BLaER1 (cell line): Measurements from ENCODE around the gene CCDC30.
"Not testable (repeated sequence)": the region's sequence is repeated elsewhere in the genome, so short reads cannot be mapped to it uniquely, and the experiment has no call there.

Experiments
- H3K27ac ChIP-seq: shearing (Covaris generic); formaldehyde crosslinking; 2 replicates; pipeline ENCODE4 v1.8.1; 2022
- H3K27me3 ChIP-seq: shearing (Covaris generic); formaldehyde crosslinking; 2 replicates; pipeline ENCODE4 v1.8.1; 2022
- H3K36me3 ChIP-seq: shearing (Covaris generic); formaldehyde crosslinking; 2 replicates; pipeline ENCODE4 v1.8.1; 2022
- H3K4me1 ChIP-seq: shearing (Covaris generic); formaldehyde crosslinking; 2 replicates; pipeline ENCODE4 v1.8.1; 2022
- H3K4me2 ChIP-seq: shearing (Covaris generic); formaldehyde crosslinking; 2 replicates; pipeline ENCODE4 v1.8.1; 2022
- H3K4me3 ChIP-seq: shearing (Covaris generic); formaldehyde crosslinking; 2 replicates; pipeline ENCODE4 v1.8.1; 2022
- H3K9ac ChIP-seq: shearing (Covaris generic); formaldehyde crosslinking; 2 replicates; pipeline ENCODE4 v1.8.1; 2022
- H3K9me3 ChIP-seq: shearing (Covaris generic); formaldehyde crosslinking; 2 replicates; pipeline ENCODE4 v1.8.1; 2022
- H4K20me1 ChIP-seq: shearing (Covaris generic); formaldehyde crosslinking; 2 replicates; pipeline ENCODE4 v1.8.1; 2022
- Cebpa-rat ChIP-seq: shearing (Covaris generic); IDR thresholded peaks from 2 replicates; pipeline ENCODE4 v1.8.1; 2022

CCDC30 gene

GRCh38 chr1:42469727-42470126, 6.6 kb downstream of the CCDC30 start:
- no peak overlapping the region for H3K4me2 ChIP-seq
- H3K36me3 ChIP-seq = no peaks in the 10 kb centered on the region
- TF ChIP-seq Cebpa-rat = no peak

DNA sequence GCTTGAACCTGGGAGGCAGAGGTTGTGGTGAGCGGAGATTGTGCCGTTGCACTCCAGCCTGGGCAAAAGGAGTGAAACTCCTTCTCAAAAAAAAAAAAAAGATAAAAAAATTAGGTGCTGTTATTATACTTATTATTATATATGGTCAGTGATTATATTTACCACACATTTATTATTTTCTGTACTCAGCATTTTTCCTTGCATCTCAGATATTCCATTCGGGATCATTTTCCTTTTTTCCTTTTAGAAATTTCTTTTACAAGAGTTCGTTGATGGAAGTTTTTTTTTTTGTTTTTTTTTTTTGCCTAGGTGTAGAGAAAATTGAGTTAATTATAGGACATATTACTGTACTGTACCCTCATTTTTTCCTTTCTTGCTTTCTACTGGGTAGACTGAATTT, 13.5 kb downstream of the CCDC30 start:
- Histone ChIP-seq H4K20me1 (no peaks in the 10 kb centered on the region), H3K36me3 (no peaks in the 10 kb centered on the region), H3K4me1 (no peaks in the 10 kb centered on the region), H3K9me3 (no peaks in the 10 kb centered on the region), H3K4me2 (no peak overlapping the region), H3K27me3 (no peaks in the 10 kb centered on the region), H3K4me3 (no peak overlapping the region), H3K27ac (no peak overlapping the region), H3K9ac (no peak overlapping the region)
- no peak for TF ChIP-seq Cebpa-rat

More at GRCh38 chr1:42469727-42470126, 6.6 kb downstream of the CCDC30 start:
- Histone ChIP-seq H3K9me3 (no peaks in the 10 kb centered on the region), H3K27me3 (no peaks in the 10 kb centered on the region), H3K27ac (no peak overlapping the region), H3K9ac (no peak overlapping the region), H3K4me1 (no peaks in the 10 kb centered on the region), H3K4me3 (no peak overlapping the region), H4K20me1 (no peaks in the 10 kb centered on the region)

- H3K4me1 ChIP-seq, H4K20me1 ChIP-seq, H3K27ac ChIP-seq, H3K9ac ChIP-seq, H3K4me3 ChIP-seq, H3K9me3 ChIP-seq, H3K27me3 ChIP-seq, H3K36me3 ChIP-seq, H3K4me2 ChIP-seq: not testable (repeated sequence)
These were observed 14.3 kb downstream of the CCDC30 start for GRCh38 chr1:42477354-42477753.

DNA sequence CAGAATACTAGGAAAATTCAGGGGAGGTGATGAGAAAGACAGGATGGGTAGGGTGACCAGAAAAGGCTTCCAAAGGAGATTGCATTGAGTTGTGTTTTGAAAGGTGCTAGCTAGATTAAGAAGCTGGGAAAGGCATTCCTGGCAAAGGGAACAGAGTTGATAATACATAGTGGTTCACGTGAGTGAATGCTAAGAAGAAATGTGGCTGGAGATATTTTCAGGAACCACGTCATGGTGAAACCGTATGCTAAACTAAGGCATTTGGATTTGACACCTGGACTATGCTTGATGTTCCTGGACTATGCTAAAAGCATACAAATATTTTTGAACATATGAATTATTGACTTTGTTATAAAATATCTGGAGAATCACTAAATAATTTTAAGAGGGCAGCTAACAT, 14.7 kb downstream of the CCDC30 start:
- no peak overlapping the region for H3K9ac ChIP-seq
- no peaks in the 10 kb centered on the region for H4K20me1 ChIP-seq
- no peaks in the 10 kb centered on the region for H3K27me3 ChIP-seq
- H3K36me3 ChIP-seq = no peaks in the 10 kb centered on the region
- H3K4me1 ChIP-seq = no peaks in the 10 kb centered on the region
- H3K27ac ChIP-seq = no peak overlapping the region
- no peak for TF ChIP-seq Cebpa-rat
- no peak overlapping the region for H3K4me2 ChIP-seq
- H3K4me3 ChIP-seq = no peak overlapping the region
- no peaks in the 10 kb centered on the region for H3K9me3 ChIP-seq

- TF ChIP-seq Cebpa-rat = no peak
- no peaks in the 10 kb centered on the region for H4K20me1 ChIP-seq
These were observed 16.5 kb downstream of the CCDC30 start for GRCh38 chr1:42479621-42480020.

DNA sequence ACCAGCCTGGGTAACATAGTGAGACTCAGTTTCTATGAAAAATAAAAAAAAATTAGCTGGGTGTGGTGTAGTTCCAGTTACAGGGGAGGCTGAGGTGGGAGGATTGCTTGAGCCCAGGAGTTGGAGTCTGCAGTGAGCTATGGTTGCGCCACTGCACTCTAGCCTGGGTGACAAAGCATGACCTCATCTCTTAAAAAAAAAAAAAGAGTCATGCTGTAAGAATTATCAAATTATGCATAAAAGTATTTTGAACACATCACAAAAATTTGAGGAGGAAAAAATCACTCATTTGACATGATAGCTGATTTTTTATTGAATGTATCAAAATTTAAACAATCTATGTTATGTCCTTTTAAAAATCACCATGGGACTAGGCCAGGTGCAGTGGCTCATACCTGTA, 17.8 kb downstream of the CCDC30 start:
- Histone ChIP-seq H3K27ac (no peak overlapping the region), H3K27me3 (no peaks in the 10 kb centered on the region), H3K36me3 (no peaks in the 10 kb centered on the region), H3K4me3 (no peak overlapping the region), H3K9me3 (no peaks in the 10 kb centered on the region), H3K9ac (no peak overlapping the region), H3K4me1 (no peaks in the 10 kb centered on the region), H3K4me2 (no peak overlapping the region), H4K20me1 (no peaks in the 10 kb centered on the region)
- TF ChIP-seq Cebpa-rat = no peak

More at GRCh38 chr1:42479621-42480020, 16.5 kb downstream of the CCDC30 start:
- Histone ChIP-seq H3K4me2 (no peak overlapping the region), H3K27me3 (no peaks in the 10 kb centered on the region), H3K4me3 (no peak overlapping the region), H3K9me3 (no peaks in the 10 kb centered on the region), H3K27ac (no peak overlapping the region), H3K36me3 (no peaks in the 10 kb centered on the region), H3K4me1 (no peaks in the 10 kb centered on the region), H3K9ac (no peak overlapping the region)

GRCh38 chr1:42482635-42483153, 19.6 kb downstream of the CCDC30 start:
- H3K9me3 ChIP-seq = no peaks in the 10 kb centered on the region
- no peaks in the 10 kb centered on the region for H3K36me3 ChIP-seq
- no peaks in the 10 kb centered on the region for H3K4me1 ChIP-seq
- H3K4me3 ChIP-seq = no peak overlapping the region
- H3K4me2 ChIP-seq = no peak overlapping the region
- no peak for TF ChIP-seq Cebpa-rat
- H3K9ac ChIP-seq = no peak overlapping the region
- H4K20me1 ChIP-seq = no peaks in the 10 kb centered on the region
- no peak overlapping the region for H3K27ac ChIP-seq
- H3K27me3 ChIP-seq = no peaks in the 10 kb centered on the region

DNA sequence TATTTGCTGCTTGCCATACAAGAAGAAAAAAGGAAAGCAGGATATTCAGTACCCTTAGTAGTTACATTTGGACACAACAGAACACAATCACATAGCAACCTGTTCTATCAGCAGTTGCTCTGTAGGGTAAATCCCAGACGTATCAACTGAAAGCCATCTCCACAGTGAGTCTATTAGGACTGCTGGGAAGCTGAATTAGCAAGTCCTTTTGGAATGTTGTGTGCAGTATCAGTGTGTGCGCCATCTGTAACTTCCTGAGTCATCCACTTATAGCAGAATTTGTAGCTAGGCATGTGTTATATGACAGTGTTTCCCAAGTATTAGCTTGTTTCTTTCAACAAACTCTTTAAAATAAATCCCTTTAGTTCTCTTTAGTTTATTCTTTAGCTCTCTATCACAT, 21.3 kb downstream of the CCDC30 start:
- Histone ChIP-seq H4K20me1 (no peaks in the 10 kb centered on the region), H3K27ac (no peak overlapping the region), H3K4me3 (no peak overlapping the region), H3K36me3 (no peaks in the 10 kb centered on the region), H3K27me3 (no peaks in the 10 kb centered on the region), H3K4me1 (no peaks in the 10 kb centered on the region), H3K4me2 (no peak overlapping the region), H3K9ac (no peak overlapping the region), H3K9me3 (no peaks in the 10 kb centered on the region)
- no peak for TF ChIP-seq Cebpa-rat

- H3K27me3 ChIP-seq = no peaks in the 10 kb centered on the region
- no peaks in the 10 kb centered on the region for H4K20me1 ChIP-seq
- TF ChIP-seq Cebpa-rat = no peak
- H3K36me3 ChIP-seq = no peaks in the 10 kb centered on the region
- no peak overlapping the region for H3K27ac ChIP-seq
- no peak overlapping the region for H3K9ac ChIP-seq
- H3K4me2 ChIP-seq = no peak overlapping the region
- peaks cover 8% of the 10 kb centered on the region; the same call in 1 of the 2 replicates for H3K9me3 ChIP-seq
- no peak overlapping the region for H3K4me3 ChIP-seq
- H3K4me1 ChIP-seq = no peaks in the 10 kb centered on the region
These were observed 27.2 kb downstream of the CCDC30 start for GRCh38 chr1:42490237-42490636.

GRCh38 chr1:42502031-42502430, 38.9 kb downstream of the CCDC30 start:
- not testable (repeated sequence) for H3K4me3 ChIP-seq, H3K9ac ChIP-seq, H4K20me1 ChIP-seq, H3K4me2 ChIP-seq, H3K27me3 ChIP-seq, H3K27ac ChIP-seq, H3K4me1 ChIP-seq
- peaks cover 24% of the 10 kb centered on the region for H3K36me3 ChIP-seq
- peaks cover 46% of the 10 kb centered on the region for H3K9me3 ChIP-seq

DNA sequence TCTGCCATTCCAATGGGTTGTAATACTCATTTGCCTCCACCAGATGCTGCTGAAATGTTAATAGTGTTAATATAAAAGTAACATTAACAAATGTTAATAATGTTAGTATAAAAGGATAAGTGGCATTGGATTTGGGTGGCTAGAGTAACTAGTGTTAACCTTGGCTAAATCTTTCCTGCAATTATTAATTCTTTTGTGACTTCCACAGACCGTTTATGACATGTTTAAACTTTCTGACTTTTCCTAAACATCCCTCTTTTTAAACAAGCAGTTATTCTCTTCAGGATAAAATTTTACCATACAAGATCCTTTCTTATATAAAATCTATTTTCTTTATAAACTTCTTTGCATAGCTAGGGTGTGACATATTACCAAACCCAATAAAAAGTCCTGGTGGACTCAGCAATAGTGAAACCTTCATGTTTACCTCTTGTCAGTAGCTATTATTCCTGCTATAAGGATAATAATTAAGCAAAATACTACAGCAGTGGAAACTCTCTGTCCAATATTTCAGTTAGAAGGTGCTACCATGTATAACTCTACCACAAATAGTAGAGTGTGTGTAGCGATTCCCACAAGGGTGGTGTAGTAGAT, 41.5 kb downstream of the CCDC30 start:
- Histone ChIP-seq H3K4me2 (no peak overlapping the region), H3K27me3 (no peaks in the 10 kb centered on the region), H3K4me1 (no peaks in the 10 kb centered on the region), H3K9me3 (peaks cover 46% of the 10 kb centered on the region), H3K27ac (no peak overlapping the region), H3K4me3 (peak overlapping the region; percentile 22; the same call in 1 of the 2 replicates), H4K20me1 (no peaks in the 10 kb centered on the region), H3K9ac (no peak overlapping the region), H3K36me3 (peaks cover 24% of the 10 kb centered on the region)
- TF ChIP-seq Cebpa-rat = no peak
